PC-9 (cell line): Measurements from ENCODE around the gene PARD6B. TPM values are rescaled to one million over a fixed set of nuclear protein-coding genes. Genes with fewer than 3 reads are reported as not detected.

Source experiments
- BruUV-seq: library from RNA; stranded (reverse); fragments of 400-500 nt; replicated peaks from 2 replicates; lab custom pipeline; 2021; lab: Mats Ljungman, UMichigan
- CTCF ChIA-PET: fragments of 300-600 bp; sonication (Branson Sonifier 250); formaldehyde crosslinking; loops from one replicate; lab custom pipeline; 2022; ENCODE audit warnings: antibody characterized with exemption; lab: Charles Lee
- POLR2A ChIA-PET: fragments of 300-600 bp; sonication (Branson Sonifier 250); formaldehyde crosslinking; loops from one replicate; lab custom pipeline; 2022; ENCODE audit warnings: antibody characterized with exemption; ENCODE audit not compliant: unreplicated experiment; lab: Charles Lee
- DNase-seq, 2 experiments: peaks; one replicate each; pipeline versions ENCODE4 v3.0.0 to v3.0.0-alpha.2; 2015 to 2022; ENCODE audit warnings: mixed read lengths in 1 of 2
- H2AFZ ChIP-seq: fragments of 200-600 bp; sonication (generic); 2 replicates; pipeline ENCODE4 v1.8.1; 2017; ENCODE audit warnings: antibody characterized with exemption
- H3F3A ChIP-seq: fragments of 200-600 bp; sonication (generic); 2 replicates; pipeline ENCODE4 v1.8.1; 2017; ENCODE audit warnings: antibody characterized with exemption, mild to moderate bottlenecking, low read depth; ENCODE audit not compliant: insufficient read depth
- H3K27ac ChIP-seq: fragments of 200-600 bp; sonication (generic); 2 replicates; pipeline ENCODE4 v1.6.1; 2016; ENCODE audit warnings: mixed run types
- H3K27me3 ChIP-seq: fragments of 200-600 bp; sonication (generic); 2 replicates; pipeline ENCODE4 v1.6.1; 2016; ENCODE audit warnings: low read depth, mixed run types; ENCODE audit not compliant: insufficient read depth
- H3K36me3 ChIP-seq: fragments of 200-600 bp; sonication (generic); 2 replicates; pipeline ENCODE4 v1.6.1; 2016; ENCODE audit warnings: low read depth, mixed run types
- H3K4me1 ChIP-seq: fragments of 200-600 bp; sonication (generic); replicated peaks from 2 replicates; pipeline ENCODE4 v1.6.1; 2016; ENCODE audit warnings: mixed run types; ENCODE audit not compliant: insufficient read depth
- H3K4me2 ChIP-seq: fragments of 200-600 bp; sonication (generic); 2 replicates; pipeline ENCODE4 v1.6.1; 2017; ENCODE audit warnings: mixed run types
- H3K4me3 ChIP-seq: fragments of 200-600 bp; sonication (generic); 2 replicates; pipeline ENCODE4 v1.6.1; 2016; ENCODE audit warnings: mixed run types
- H3K79me2 ChIP-seq: fragments of 200-600 bp; sonication (generic); 2 replicates; pipeline ENCODE4 v1.6.1; 2017; ENCODE audit warnings: low read depth, mixed run types
- H3K9me2 ChIP-seq: fragments of 200-600 bp; sonication (generic); 2 replicates; pipeline ENCODE4 v1.8.1; 2017; ENCODE audit warnings: mild to moderate bottlenecking; ENCODE audit not compliant: insufficient read depth
- H3K9me3 ChIP-seq: fragments of 200-600 bp; sonication (generic); 2 replicates; pipeline ENCODE4 v1.8.1; 2016; ENCODE audit warnings: low read depth; ENCODE audit not compliant: insufficient read depth
- H4K20me1 ChIP-seq: fragments of 200-600 bp; sonication (generic); 2 replicates; pipeline ENCODE4 v1.8.1; 2017; ENCODE audit not compliant: insufficient read depth
- CTCF ChIP-seq: fragments of 200-600 bp; sonication (generic); conservative IDR thresholded peaks from 2 replicates; pipeline ENCODE4 v1.6.1; 2017; ENCODE audit warnings: mixed run types, antibody characterized with exemption, mild to moderate bottlenecking, moderate library complexity
- EZH2 ChIP-seq: fragments of 200-600 bp; sonication (generic); IDR thresholded peaks from 2 replicates; pipeline ENCODE4 v1.8.0; 2017; ENCODE audit warnings: antibody characterized with exemption, low read depth
- intact Hi-C: fragments of 100-400 bp; cut with micrococcal nuclease; formaldehyde crosslinking; loops from one replicate; pipeline ENCODE4 v1.10.0; 2022; ENCODE audit not compliant: unreplicated experiment
- total RNA-seq: library from RNA; stranded (reverse); gene quantifications from 2 replicates; pipeline ENCODE4 v1.2.3, GENCODE V29; 2021

Gene PARD6B
- total RNA-seq, 1 experiment from 2014 or later: 52.2 TPM

- intact Hi-C loops: no loop called here
- H4K20me1 ChIP-seq: 0 out of 2 replicates have a peak, but pooled peaks cover 9% of the 10 kb centered on the region
- H3K9me3 ChIP-seq: no peaks in the 10 kb centered on the region
- H3K36me3 ChIP-seq: peaks cover 9% of the 10 kb centered on the region; the same call in 1 of the 2 replicates
- BruUV-seq: TSS peak; percentile 52
- peaks cover 69% of the 10 kb centered on the region for H3K4me1 ChIP-seq
- no peak for DNase-seq
- peak overlapping the region; percentile 91 for H3K27ac ChIP-seq
- no peak for TF ChIP-seq EZH2
- TF ChIP-seq CTCF: no peak
- peak overlapping the region; percentile 49; the same call in 1 of the 2 replicates for H2AFZ ChIP-seq
- ChIA-PET POLR2A (interaction anchor here (0.5 to 2.1 kb wide), 7 partner anchors 11 to 900 kb away, joined by 3 to 36 read pairs (median 4); no protein-coding TSS in a partner anchor), CTCF (interaction anchor here (0.6 to 2.3 kb wide), 7 partner anchors 11 to 93 kb away, joined by 3 to 9 read pairs (median 3); no protein-coding TSS in a partner anchor)
- peak overlapping the region; percentile 92 for H3K4me2 ChIP-seq
- peaks cover 22% of the 10 kb centered on the region for H3K79me2 ChIP-seq
- peak overlapping the region; percentile 62; the same call in 1 of the 2 replicates for H3K4me3 ChIP-seq
- no peaks in the 10 kb centered on the region for H3K27me3 ChIP-seq
- no peaks in the 10 kb centered on the region for H3K9me2 ChIP-seq
- peaks cover 63% of the 10 kb centered on the region for H3F3A ChIP-seq
These were observed 2.8 kb upstream of the PARD6B start for GRCh38 chr20:50728486-50728980.

- Histone ChIP-seq H3F3A (peaks cover 68% of the 10 kb centered on the region), H3K9me3 (no peaks in the 10 kb centered on the region), H3K27ac (peak overlapping the region; percentile 91), H2AFZ (peak overlapping the region; percentile 75; the same call in 1 of the 2 replicates), H4K20me1 (peaks cover 9% of the 10 kb centered on the region; the same call in 1 of the 2 replicates), H3K36me3 (peaks cover 14% of the 10 kb centered on the region), H3K79me2 (peaks cover 29% of the 10 kb centered on the region), H3K4me3 (peak overlapping the region; percentile 62), H3K4me1 (peaks cover 71% of the 10 kb centered on the region), H3K27me3 (no peaks in the 10 kb centered on the region), H3K9me2 (no peaks in the 10 kb centered on the region), H3K4me2 (peak overlapping the region; percentile 92)
- intact Hi-C loops: loop anchor here (1.0 kb wide), 3 partner anchors 22 to 67 kb away; no protein-coding TSS in a partner anchor
- POLR2A ChIA-PET: interaction anchor here (0.5 to 2.1 kb wide), 16 partner anchors 11 to 899 kb away, joined by 3 to 36 read pairs (median 4); no protein-coding TSS in a partner anchor
- TF ChIP-seq CTCF: no peak
- no peak for TF ChIP-seq EZH2
- TSS peak; percentile 1 for BruUV-seq
- CTCF ChIA-PET: interaction anchor here (0.6 to 2.3 kb wide), 13 partner anchors 15 to 813 kb away, joined by 3 to 14 read pairs (median 3); no protein-coding TSS in a partner anchor
- DNase-seq: peak; percentile 84 to 94
These were observed 2.2 kb upstream of the PARD6B start for GRCh38 chr20:50728981-50729874.
